SK-N-SH treated with all-trans-retinoic acid at 6 μM for 48 hours (cell line): ENCODE results near the gene FOSL2.

Experiments
- CSDC2 ChIP-seq: fragments of 250-450 bp; sonication (Bioruptor Pico); IDR thresholded peaks from 2 replicates; pipeline ENCODE4 v1.5.0; 2020; ENCODE audit warnings: mild to moderate bottlenecking, moderate library complexity
- PPARA ChIP-seq: fragments of 250-450 bp; sonication (Bioruptor Pico); IDR thresholded peaks from 2 replicates; pipeline ENCODE4 v1.5.0; 2020; ENCODE audit warnings: mild to moderate bottlenecking, borderline replicate concordance
- RARB ChIP-seq: fragments of 250-450 bp; sonication (Bioruptor Pico); IDR thresholded peaks from 2 replicates; pipeline ENCODE4 v1.8.0; 2021; ENCODE audit warnings: mild to moderate bottlenecking, moderate library complexity
- SNAI2 ChIP-seq: fragments of 250-450 bp; sonication (Bioruptor Pico); IDR thresholded peaks from 2 replicates; pipeline ENCODE4 v1.5.0; 2020; ENCODE audit warnings: mild to moderate bottlenecking, moderate library complexity
- TCF4 ChIP-seq: fragments of 250-450 bp; sonication (Bioruptor Pico); IDR thresholded peaks from 2 replicates; pipeline ENCODE4 v1.8.0; 2021; ENCODE audit warnings: mild to moderate bottlenecking, moderate library complexity, borderline replicate concordance
- TOX ChIP-seq: fragments of 250-450 bp; sonication (Bioruptor Pico); IDR thresholded peaks from 2 replicates; pipeline ENCODE4 v1.8.0; 2021; ENCODE audit warnings: mild to moderate bottlenecking, moderate library complexity, borderline replicate concordance
- ZFP3 ChIP-seq: fragments of 250-450 bp; sonication (Bioruptor Pico); IDR thresholded peaks from 2 replicates; pipeline ENCODE4 v1.5.0; 2020; ENCODE audit warnings: mild to moderate bottlenecking, moderate library complexity
- ZFP30 ChIP-seq: fragments of 450-650 bp; formaldehyde crosslinking; IDR thresholded peaks from 2 replicates; pipeline ENCODE4 v1.5.0; 2022; ENCODE audit warnings: mild to moderate bottlenecking, moderate library complexity
- ZNF565 ChIP-seq: fragments of 450-650 bp; formaldehyde crosslinking; conservative IDR thresholded peaks from 2 replicates; pipeline ENCODE4 v1.5.0; 2020; ENCODE audit warnings: low read depth, mild to moderate bottlenecking, moderate library complexity
- ZNF8 ChIP-seq: fragments of 450-650 bp; formaldehyde crosslinking; IDR thresholded peaks from 2 replicates; pipeline ENCODE4 v1.5.0; 2020; ENCODE audit warnings: mild to moderate bottlenecking, moderate library complexity
- TF ChIP-seq, protein P1 (sequence below): fragments of 250-450 bp; sonication (Bioruptor Pico); IDR thresholded peaks from 2 replicates; pipeline ENCODE4 v1.5.0; 2020; ENCODE audit warnings: mild to moderate bottlenecking, moderate library complexity
- TF ChIP-seq, protein P2 (sequence below): fragments of 250-450 bp; sonication (Bioruptor Pico); IDR thresholded peaks from 2 replicates; pipeline ENCODE4 v1.5.1; 2021; ENCODE audit warnings: mild to moderate bottlenecking, moderate library complexity
- TF ChIP-seq, protein P3 (sequence below): fragments of 250-450 bp; sonication (Bioruptor Pico); IDR thresholded peaks from 2 replicates; pipeline ENCODE4 v1.5.1; 2020; ENCODE audit warnings: low read depth, mild to moderate bottlenecking, moderate library complexity

DNA sequence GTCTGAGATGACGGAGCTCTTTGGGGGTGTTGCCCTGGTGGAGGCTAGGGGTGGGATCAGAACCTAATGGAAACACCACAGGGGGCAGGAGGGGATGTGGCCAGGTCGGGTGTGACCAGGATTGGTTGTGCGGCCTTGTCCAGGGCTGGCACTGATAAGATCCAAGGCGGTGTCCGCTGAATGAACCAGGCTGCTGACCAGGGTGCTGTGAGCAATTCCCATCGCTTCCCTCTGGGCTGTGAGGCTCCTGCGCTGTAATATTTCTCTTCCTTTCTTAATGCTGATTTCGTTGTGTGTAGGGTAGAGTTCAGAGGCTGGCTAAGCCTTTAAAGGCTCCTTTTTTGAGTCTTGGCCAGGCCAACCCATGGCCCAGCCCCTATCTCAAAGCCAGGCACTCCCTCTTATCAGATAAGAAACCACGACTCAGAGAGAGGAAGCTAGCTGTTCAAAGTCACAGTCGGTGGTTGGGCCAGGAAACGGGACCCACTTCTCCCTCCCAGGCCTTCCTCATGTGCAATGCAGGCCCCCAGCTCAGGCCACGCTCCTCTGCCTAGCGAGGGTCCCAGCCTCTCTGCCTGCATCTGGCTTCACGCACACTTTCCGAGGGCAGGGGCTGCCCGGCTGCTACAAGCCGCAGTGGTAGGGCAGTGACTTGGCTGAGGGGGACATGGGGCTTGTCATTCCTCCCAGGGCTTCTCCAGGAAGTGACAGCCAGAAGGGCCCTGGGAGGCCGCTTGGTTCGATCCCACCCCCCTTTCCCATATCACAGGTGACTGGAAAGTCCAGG, 26.0 kb upstream of the FOSL2 start:
- TF ChIP-seq ZNF565 (CRISPR knock-in tag), result no peak
- TF ChIP-seq ZNF8 (CRISPR knock-in tag), result no peak
- TF ChIP-seq TCF4 (CRISPR knock-in tag), result no peak
- 0 out of 2 replicates have a peak, but pooled peaks have one; percentile 30 for TF ChIP-seq ZFP3 (CRISPR knock-in tag)
- TF ChIP-seq, protein P1, sequence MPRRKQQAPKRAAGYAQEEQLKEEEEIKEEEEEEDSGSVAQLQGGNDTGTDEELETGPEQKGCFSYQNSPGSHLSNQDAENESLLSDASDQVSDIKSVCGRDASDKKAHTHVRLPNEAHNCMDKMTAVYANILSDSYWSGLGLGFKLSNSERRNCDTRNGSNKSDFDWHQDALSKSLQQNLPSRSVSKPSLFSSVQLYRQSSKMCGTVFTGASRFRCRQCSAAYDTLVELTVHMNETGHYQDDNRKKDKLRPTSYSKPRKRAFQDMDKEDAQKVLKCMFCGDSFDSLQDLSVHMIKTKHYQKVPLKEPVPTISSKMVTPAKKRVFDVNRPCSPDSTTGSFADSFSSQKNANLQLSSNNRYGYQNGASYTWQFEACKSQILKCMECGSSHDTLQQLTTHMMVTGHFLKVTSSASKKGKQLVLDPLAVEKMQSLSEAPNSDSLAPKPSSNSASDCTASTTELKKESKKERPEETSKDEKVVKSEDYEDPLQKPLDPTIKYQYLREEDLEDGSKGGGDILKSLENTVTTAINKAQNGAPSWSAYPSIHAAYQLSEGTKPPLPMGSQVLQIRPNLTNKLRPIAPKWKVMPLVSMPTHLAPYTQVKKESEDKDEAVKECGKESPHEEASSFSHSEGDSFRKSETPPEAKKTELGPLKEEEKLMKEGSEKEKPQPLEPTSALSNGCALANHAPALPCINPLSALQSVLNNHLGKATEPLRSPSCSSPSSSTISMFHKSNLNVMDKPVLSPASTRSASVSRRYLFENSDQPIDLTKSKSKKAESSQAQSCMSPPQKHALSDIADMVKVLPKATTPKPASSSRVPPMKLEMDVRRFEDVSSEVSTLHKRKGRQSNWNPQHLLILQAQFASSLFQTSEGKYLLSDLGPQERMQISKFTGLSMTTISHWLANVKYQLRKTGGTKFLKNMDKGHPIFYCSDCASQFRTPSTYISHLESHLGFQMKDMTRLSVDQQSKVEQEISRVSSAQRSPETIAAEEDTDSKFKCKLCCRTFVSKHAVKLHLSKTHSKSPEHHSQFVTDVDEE, result no peak
- no peak for TF ChIP-seq TOX (CRISPR knock-in tag)
- TF ChIP-seq, protein P2, sequence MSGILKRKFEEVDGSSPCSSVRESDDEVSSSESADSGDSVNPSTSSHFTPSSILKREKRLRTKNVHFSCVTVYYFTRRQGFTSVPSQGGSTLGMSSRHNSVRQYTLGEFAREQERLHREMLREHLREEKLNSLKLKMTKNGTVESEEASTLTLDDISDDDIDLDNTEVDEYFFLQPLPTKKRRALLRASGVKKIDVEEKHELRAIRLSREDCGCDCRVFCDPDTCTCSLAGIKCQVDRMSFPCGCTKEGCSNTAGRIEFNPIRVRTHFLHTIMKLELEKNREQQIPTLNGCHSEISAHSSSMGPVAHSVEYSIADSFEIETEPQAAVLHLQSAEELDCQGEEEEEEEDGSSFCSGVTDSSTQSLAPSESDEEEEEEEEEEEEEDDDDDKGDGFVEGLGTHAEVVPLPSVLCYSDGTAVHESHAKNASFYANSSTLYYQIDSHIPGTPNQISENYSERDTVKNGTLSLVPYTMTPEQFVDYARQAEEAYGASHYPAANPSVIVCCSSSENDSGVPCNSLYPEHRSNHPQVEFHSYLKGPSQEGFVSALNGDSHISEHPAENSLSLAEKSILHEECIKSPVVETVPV (CRISPR knock-in tag), result no peak
- no peak for TF ChIP-seq PPARA
- TF ChIP-seq SNAI2 (CRISPR knock-in tag), result no peak
- TF ChIP-seq, protein P3, sequence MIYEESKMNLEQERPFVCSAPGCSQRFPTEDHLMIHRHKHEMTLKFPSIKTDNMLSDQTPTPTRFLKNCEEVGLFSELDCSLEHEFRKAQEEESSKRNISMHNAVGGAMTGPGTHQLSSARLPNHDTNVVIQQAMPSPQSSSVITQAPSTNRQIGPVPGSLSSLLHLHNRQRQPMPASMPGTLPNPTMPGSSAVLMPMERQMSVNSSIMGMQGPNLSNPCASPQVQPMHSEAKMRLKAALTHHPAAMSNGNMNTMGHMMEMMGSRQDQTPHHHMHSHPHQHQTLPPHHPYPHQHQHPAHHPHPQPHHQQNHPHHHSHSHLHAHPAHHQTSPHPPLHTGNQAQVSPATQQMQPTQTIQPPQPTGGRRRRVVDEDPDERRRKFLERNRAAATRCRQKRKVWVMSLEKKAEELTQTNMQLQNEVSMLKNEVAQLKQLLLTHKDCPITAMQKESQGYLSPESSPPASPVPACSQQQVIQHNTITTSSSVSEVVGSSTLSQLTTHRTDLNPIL, result no peak
- TF ChIP-seq CSDC2 (CRISPR knock-in tag), result no peak
- TF ChIP-seq RARB, result no peak
- TF ChIP-seq ZFP30 (CRISPR knock-in tag), result no peak
